ENCODE measurements around the gene ZNF536.

Gene ZNF536

GRCh38 chr19:30570194-30570593 lies 198.0 kb downstream of the ZNF536 start:
- DNase-seq, result no peak

DNA sequence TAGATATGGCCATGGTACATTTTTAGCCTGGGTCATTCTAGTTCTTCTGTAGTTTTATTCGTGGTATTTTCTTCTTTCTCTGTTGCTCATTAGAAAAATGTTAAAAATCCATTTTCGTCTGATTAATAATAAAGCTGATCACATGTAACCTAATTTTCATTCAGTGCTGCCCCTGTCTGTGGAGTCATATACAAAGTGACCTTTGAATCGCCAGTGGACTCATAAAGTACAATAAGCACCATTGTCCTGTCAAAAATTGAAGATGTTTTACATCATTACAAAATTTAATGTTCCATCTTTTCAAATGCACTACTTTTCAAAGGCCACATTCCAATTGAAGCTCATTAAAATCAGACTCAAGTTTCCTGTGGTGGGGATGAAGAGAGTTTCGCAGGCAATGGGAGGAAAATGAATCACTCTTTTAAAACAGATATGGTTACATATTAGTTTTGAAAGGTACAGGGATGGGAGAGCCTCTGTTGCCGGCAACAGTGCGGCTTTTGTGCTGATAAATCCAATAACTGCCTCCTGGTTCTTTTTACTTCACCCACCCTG lies 205.4 kb downstream of the ZNF536 start:
- no peak for DNase-seq

DNA sequence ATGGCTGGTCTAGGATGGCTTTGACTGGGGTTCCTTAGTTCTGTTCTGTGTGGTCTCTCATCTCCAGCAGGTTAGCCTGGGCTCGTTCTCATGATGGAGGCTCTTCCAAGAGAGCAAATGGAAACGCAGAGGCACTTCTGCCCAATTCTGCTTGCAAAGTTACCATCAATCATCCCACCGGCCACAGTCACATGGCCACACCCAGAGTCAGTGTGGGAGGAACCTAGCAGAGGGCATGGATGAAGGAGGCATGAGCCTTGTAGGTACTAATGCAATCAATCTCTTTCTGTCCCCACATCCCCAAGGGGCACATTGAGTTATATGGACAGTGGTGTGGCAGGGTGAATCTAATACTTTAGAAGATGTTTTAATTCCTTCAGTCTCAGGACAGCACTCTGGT lies 207.2 kb downstream of the ZNF536 start:
- DNase-seq, result no peak

DNA sequence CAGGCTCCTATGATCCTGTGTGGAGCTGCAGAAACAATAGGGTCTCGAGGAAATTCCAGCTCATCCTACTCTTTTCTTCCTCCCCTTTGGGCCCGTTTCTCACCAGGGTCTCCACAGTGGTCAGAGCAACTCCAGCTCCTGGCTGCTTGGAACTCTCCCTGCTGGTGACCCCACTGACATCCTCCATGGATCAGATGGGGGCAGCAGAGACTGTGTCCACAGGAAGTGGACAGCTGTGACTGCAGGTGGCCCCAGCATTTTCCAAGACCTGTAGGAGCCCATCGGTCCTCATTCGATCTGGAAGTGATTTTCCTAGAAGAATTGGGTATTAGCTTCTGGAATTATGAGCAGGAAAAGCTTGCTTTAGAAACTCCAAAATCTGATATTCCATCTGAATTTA lies 208.5 kb downstream of the ZNF536 start:
- DNase-seq, result no peak

DNA sequence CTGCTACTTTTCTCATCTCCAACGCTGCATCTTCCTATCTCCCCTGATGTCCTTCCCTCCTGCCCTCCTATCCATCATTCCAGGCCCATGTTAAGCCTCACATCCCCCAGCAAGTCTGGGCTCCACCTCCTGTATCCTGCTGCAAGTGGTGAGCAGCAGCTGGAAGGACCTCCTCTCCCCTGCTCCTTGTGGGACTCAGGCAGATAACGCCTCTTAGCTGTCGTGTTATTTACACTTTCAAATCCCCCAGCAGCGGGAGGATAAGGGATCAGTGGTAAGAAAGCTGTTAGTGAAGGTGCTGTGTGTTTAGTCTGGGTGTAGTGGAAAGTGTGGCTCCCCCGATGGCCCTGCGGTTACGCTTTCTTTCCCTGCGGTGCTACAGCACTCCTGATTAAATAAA lies 211.9 kb downstream of the ZNF536 start:
- DNase-seq, result no peak

GRCh38 chr19:30587869-30588268 lies 215.7 kb downstream of the ZNF536 start:
- no peak for DNase-seq

- no peak for DNase-seq
Measured at GRCh38 chr19:30590596-30591229, 218.5 kb downstream of the ZNF536 start.

DNA sequence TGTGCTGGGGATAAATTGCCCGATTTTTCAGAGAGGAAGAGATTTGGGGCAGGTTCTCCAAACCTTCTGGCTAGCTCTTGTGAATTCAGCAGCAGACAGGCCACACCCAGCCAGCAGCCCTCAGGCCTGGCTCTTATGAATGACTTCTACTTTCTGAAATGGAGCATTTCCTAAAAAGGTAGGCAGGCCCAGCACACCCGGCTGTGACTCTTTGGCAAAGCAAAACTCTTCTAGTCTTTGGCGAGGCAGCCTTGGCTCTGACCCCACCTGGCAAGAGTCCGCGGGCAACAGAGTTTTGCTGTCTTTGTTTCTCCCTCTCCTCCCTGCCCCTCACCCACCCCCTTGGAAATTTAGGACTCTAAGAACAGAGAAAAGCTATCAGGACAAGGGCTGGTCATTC lies 221.2 kb downstream of the ZNF536 start:
- no peak for DNase-seq

DNA sequence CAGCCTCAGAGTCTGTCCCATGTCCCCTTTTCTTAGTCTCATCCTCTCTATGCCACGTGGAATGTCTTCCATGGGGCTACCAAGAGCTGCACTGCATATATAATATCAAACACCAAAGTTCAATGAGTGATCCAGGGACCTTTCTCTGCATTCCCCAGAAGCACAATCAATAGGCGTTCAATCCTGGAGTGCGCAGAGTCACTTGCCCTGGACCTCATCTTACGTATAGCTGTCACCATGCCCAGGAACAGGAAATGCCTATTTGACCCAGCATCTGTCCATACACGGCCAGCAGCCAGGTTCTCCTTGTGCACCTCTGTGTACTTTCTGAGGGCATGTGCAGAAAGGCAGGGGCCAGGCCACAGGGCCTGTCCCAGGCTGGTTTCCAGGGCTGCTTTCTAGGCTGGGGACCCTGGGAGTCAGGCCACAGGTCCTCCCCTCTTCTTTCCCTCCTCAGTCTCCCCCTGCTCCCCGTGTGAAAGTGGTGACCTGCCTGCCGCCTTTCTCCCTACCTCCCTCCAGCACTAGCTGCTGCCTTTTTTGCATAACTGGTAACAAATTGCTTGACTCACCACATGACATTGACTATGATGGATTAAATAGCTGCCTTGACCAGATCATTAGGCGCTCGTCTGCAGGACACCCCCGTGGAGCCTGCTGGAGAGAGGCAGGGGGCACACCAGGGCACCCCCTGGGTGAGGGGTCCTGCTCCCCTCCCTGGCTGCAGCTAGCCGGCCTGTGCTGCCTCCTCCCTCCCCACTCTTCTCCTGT lies 222.0 kb downstream of the ZNF536 start:
- DNase-seq, result no peak

- DNase-seq, result no peak
Measured at GRCh38 chr19:30596268-30596667, 224.1 kb downstream of the ZNF536 start.

- no peak for DNase-seq
Measured at GRCh38 chr19:30596813-30597399, 224.7 kb downstream of the ZNF536 start.

DNA sequence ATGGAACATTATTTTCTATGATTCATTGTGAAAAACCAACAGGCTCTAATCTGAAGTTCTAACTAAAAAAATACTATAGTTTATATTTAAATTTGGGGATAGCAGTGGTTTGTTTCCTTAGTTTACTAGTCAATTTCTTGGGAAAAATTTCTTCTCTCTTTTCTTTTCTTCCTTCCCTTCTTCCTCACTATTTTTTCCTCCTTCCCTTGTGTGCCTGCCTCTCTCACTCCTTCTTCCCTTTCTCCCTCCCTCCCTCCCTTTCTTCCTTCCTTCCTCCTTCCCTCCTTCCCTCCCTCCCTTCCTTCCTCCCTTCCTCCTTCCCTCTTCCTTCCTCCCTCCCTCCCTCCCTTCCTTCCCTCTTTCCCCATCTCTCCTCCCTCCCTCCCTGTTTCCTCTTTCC lies 226.5 kb downstream of the ZNF536 start:
- no peak for DNase-seq

GRCh38 chr19:30602661-30603350 lies 230.6 kb downstream of the ZNF536 start:
- DNase-seq, result no peak

- DNase-seq, result no peak
Measured at GRCh38 chr19:30604657-30605056, 232.5 kb downstream of the ZNF536 start.

- no peak for DNase-seq
Measured at GRCh38 chr19:30605333-30605732, 233.1 kb downstream of the ZNF536 start.

DNA sequence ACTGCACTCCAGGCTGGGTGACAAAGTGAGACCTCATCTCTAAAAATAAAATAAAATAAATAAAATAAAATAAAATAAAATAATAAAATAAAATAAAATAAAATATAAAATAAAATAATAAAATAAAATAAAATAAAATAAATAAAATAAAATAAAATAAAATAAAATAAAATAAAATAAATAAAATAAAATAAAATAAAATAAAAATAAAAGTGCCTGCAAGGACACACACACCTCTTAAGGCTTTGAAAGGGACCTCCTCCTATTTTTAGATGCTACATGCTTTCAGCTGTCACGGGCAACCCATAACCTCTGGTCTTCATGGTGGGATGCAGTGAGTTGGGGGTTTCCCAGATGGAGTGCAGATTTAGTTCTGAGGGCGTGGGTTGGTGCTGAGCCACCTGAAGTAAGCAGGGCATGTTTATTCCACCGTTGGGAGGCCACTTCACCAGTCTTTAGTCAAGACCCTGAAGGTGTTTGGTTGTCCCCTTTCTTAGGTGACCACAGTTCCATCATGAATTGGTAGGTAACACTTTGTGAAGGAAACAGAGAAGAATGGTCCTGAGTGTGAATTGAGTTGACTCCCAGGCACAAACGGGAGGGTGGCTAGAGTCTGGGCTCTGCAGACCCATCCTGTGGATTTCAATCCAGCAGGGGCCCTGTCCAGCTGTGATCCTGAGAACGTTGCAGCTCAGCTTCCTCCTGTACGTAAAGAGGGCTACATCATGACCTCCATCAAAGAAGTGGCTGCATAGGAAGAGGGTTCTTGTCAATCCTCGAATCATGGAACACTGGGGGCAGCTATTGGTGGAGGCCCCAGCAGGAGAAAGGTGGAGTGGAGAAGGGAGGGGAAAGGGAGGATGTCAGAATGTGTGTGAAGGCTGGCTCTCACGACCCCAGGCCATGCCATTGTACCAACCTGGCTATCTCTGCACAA lies 234.2 kb downstream of the ZNF536 start:
- DNase-seq, result no peak

Data from AML-193 (cell line).